Glutamatergic neuron (in vitro differentiated cells): ENCODE measurements around the gene RELA. TPM values are rescaled to one million over a fixed set of nuclear protein-coding genes. Genes with fewer than 3 reads are reported as not detected.

Experiments
- DNase-seq: peaks from one replicate; pipeline ENCODE4 v3.0.0; 2022
- H3K27ac Mint-ChIP-seq: one replicate; pipeline ENCODE4 v1.8.0; 2020; ENCODE audit warnings: mild to moderate bottlenecking, mixed read lengths, inconsistent platforms; ENCODE audit not compliant: unreplicated experiment
- H3K27me3 Mint-ChIP-seq: one replicate; pipeline ENCODE4 v1.8.0; 2020; ENCODE audit warnings: mild to moderate bottlenecking, moderate library complexity, mixed read lengths, inconsistent platforms; ENCODE audit not compliant: unreplicated experiment
- H3K36me3 Mint-ChIP-seq: one replicate; pipeline ENCODE4 v1.8.0; 2020; ENCODE audit warnings: mild to moderate bottlenecking, mixed read lengths, inconsistent platforms; ENCODE audit not compliant: unreplicated experiment
- H3K4me1 Mint-ChIP-seq: one replicate; pipeline ENCODE4 v1.8.0; 2020; ENCODE audit warnings: mild to moderate bottlenecking, low read depth, mixed read lengths, inconsistent platforms; ENCODE audit not compliant: unreplicated experiment
- H3K4me3 Mint-ChIP-seq: one replicate; pipeline ENCODE4 v1.8.0; 2020; ENCODE audit warnings: mild to moderate bottlenecking, mixed read lengths, inconsistent platforms; ENCODE audit not compliant: unreplicated experiment
- H3K9me3 Mint-ChIP-seq: one replicate; pipeline ENCODE4 v1.8.0; 2020; ENCODE audit warnings: mild to moderate bottlenecking, moderate library complexity, mixed read lengths, inconsistent platforms; ENCODE audit not compliant: unreplicated experiment
- CTCF ChIP-seq: fragments of 200-600 bp; sonication (generic); IDR thresholded peaks from one replicate; pipeline ENCODE4 v1.5.0; 2021; ENCODE audit not compliant: partially characterized antibody, unreplicated experiment
- total RNA-seq: library from RNA; stranded (reverse); fragmentation: NEBNext Ultra II Directional; extraction: Animal tissue kit (Norgen Biotek cat#: 25700); gene quantifications from one replicate; pipeline ENCODE4 v1.2.1, GENCODE V29; 2021; ENCODE audit not compliant: unreplicated experiment

RELA gene
- total RNA-seq, 1 donor from 2014 or later, result 61.2 TPM

GRCh38 chr11:65610404-65610803 is 52.3 kb downstream of the RELA start:
- Mint-ChIP-seq H3K36me3 (no peaks in the 10 kb centered on the region), H3K4me3 (peak overlapping the region; percentile 64), H3K4me1 (peaks cover 23% of the 10 kb centered on the region), H3K27ac (no peak overlapping the region), H3K9me3 (peaks cover 12% of the 10 kb centered on the region), H3K27me3 (peaks cover 9% of the 10 kb centered on the region)
- no peak for DNase-seq
- no peak for TF ChIP-seq CTCF

GRCh38 chr11:65609665-65610064 is 53.1 kb downstream of the RELA start:
- TF ChIP-seq CTCF, result no peak
- peaks cover 8% of the 10 kb centered on the region for H3K27me3 Mint-ChIP-seq
- H3K27ac Mint-ChIP-seq, result peak overlapping the region; percentile 76
- H3K4me1 Mint-ChIP-seq, result peaks cover 23% of the 10 kb centered on the region
- peaks cover 7% of the 10 kb centered on the region for H3K9me3 Mint-ChIP-seq
- no peaks in the 10 kb centered on the region for H3K36me3 Mint-ChIP-seq
- DNase-seq, result no peak
- peak overlapping the region; percentile 64 for H3K4me3 Mint-ChIP-seq

- Mint-ChIP-seq H3K27me3 (peaks cover 10% of the 10 kb centered on the region), H3K4me3 (no peak overlapping the region), H3K4me1 (peaks cover 27% of the 10 kb centered on the region), H3K9me3 (peaks cover 7% of the 10 kb centered on the region), H3K27ac (peak overlapping the region; percentile 5), H3K36me3 (no peaks in the 10 kb centered on the region)
- DNase-seq, result no peak
- TF ChIP-seq CTCF, result no peak
Measured at GRCh38 chr11:65609229-65609628, 53.5 kb downstream of the RELA start.

GRCh38 chr11:65607614-65608426 is 54.9 kb downstream of the RELA start:
- Mint-ChIP-seq H3K27ac (no peak overlapping the region), H3K4me1 (peaks cover 38% of the 10 kb centered on the region), H3K4me3 (peak overlapping the region; percentile 71), H3K9me3 (peaks cover 7% of the 10 kb centered on the region), H3K36me3 (no peaks in the 10 kb centered on the region), H3K27me3 (peaks cover 11% of the 10 kb centered on the region)
- no peak for DNase-seq
- no peak for TF ChIP-seq CTCF

- no peak overlapping the region for H3K27ac Mint-ChIP-seq
- H3K4me3 Mint-ChIP-seq, result peak overlapping the region; percentile 75
- TF ChIP-seq CTCF, result no peak
- peak; percentile 94 for DNase-seq
- peaks cover 34% of the 10 kb centered on the region for H3K4me1 Mint-ChIP-seq
- no peaks in the 10 kb centered on the region for H3K36me3 Mint-ChIP-seq
- peaks cover 8% of the 10 kb centered on the region for H3K27me3 Mint-ChIP-seq
- H3K9me3 Mint-ChIP-seq, result peaks cover 4% of the 10 kb centered on the region
Measured at GRCh38 chr11:65606876-65607613, 55.7 kb downstream of the RELA start.
